IMR-90 (cell line): ENCODE data around the gene NKX6-2. TPM values are rescaled to one million over a fixed set of nuclear protein-coding genes. Genes with fewer than 3 reads are reported as not detected.

Experiments
- ATAC-seq: fragments of 200-7000 bp; cut with Tn5 transposase; 2 replicates; pipeline ENCODE4 v1.9.1; 2020; ENCODE audit warnings: low read depth, mild to moderate bottlenecking, moderate library complexity
- BruUV-seq: library from RNA; stranded (reverse); fragments of 400-500 nt; replicated peaks from 2 replicates; lab custom pipeline; 2021; lab: Mats Ljungman, UMichigan
- CTCF ChIA-PET: fragments of 300-600 bp; formaldehyde crosslinking; extraction: SDS; loops from one replicate; lab custom pipeline; 2021; ENCODE audit warnings: antibody characterized with exemption; lab: Yijun Ruan, JAX
- POLR2A ChIA-PET: fragments of 300-600 bp; sonication (Branson Sonifier 250); formaldehyde crosslinking; loops from one replicate; lab custom pipeline; 2022; ENCODE audit warnings: antibody characterized with exemption; ENCODE audit not compliant: unreplicated experiment; lab: Charles Lee
- DNase-seq: peaks from one replicate; pipeline ENCODE4 v3.0.0; 2013
- H2AFZ ChIP-seq: replicated peaks from 2 replicates; pipeline ENCODE3; 2013; ENCODE audit warnings: low read length, mild to moderate bottlenecking; ENCODE audit not compliant: poor library complexity
- H2AK5ac ChIP-seq: 2 replicates; pipeline ENCODE4 v1.6.1; 2013; ENCODE audit warnings: low read depth, low read length, inconsistent platforms
- H2AK9ac ChIP-seq: replicated peaks from 2 replicates; pipeline ENCODE3; 2013; ENCODE audit warnings: mild to moderate bottlenecking, low read depth, low read length, moderate library complexity; ENCODE audit not compliant: poor library complexity
- H2BK120ac ChIP-seq: 2 replicates; pipeline ENCODE4 v1.6.1; 2013; ENCODE audit warnings: low read depth, low read length, inconsistent platforms
- H2BK15ac ChIP-seq: 3 replicates; pipeline ENCODE4 v1.6.1; 2013; ENCODE audit warnings: low read depth, low read length, inconsistent platforms
- H2BK20ac ChIP-seq: 2 replicates; pipeline ENCODE4 v1.6.1; 2013; ENCODE audit warnings: low read depth, mild to moderate bottlenecking, inconsistent platforms, low read length, moderate library complexity
- H2BK5ac ChIP-seq: 2 replicates; pipeline ENCODE4 v1.6.1; 2013; ENCODE audit warnings: mild to moderate bottlenecking, low read depth, low read length, inconsistent platforms; ENCODE audit not compliant: poor library complexity, severe bottlenecking
- H3K14ac ChIP-seq: replicated peaks from 2 replicates; pipeline ENCODE4 v1.6.1; 2013; ENCODE audit warnings: low read depth, low read length, inconsistent platforms
- H3K18ac ChIP-seq: 2 replicates; pipeline ENCODE4 v1.6.1; 2013; ENCODE audit warnings: low read depth, low read length, control low read depth
- H3K23ac ChIP-seq: 2 replicates; pipeline ENCODE4 v1.6.1; 2013; ENCODE audit warnings: low read depth, low read length, inconsistent platforms
- H3K27ac ChIP-seq: 2 replicates; pipeline ENCODE4 v1.5.1; 2013; ENCODE audit warnings: mild to moderate bottlenecking, control low read depth, low read length; ENCODE audit not compliant: insufficient read depth
- H3K27me3 ChIP-seq: 2 replicates; pipeline ENCODE4 v1.6.1; 2013; ENCODE audit warnings: low read length; ENCODE audit not compliant: control insufficient read depth, insufficient read depth
- H3K36me3 ChIP-seq: 2 replicates; pipeline ENCODE4 v1.6.1; 2013; ENCODE audit warnings: low read length, mixed read lengths; ENCODE audit not compliant: control insufficient read depth, insufficient read depth
- H3K4ac ChIP-seq: 2 replicates; pipeline ENCODE4 v1.6.1; 2013; ENCODE audit warnings: low read depth, low read length, inconsistent platforms
- H3K4me1 ChIP-seq: 2 replicates; pipeline ENCODE4 v1.6.1; 2013; ENCODE audit warnings: low read length, mixed read lengths; ENCODE audit not compliant: control insufficient read depth, insufficient read depth
- H3K4me2 ChIP-seq: 2 replicates; pipeline ENCODE4 v1.6.1; 2013; ENCODE audit warnings: low read depth, mild to moderate bottlenecking, control low read depth, low read length, moderate library complexity
- H3K4me3 ChIP-seq: 2 replicates; pipeline ENCODE4 v1.5.1; 2013; ENCODE audit warnings: low read depth, mild to moderate bottlenecking, control low read depth, low read length, moderate library complexity; ENCODE audit not compliant: insufficient read depth
- H3K56ac ChIP-seq: 2 replicates; pipeline ENCODE4 v1.6.1; 2013; ENCODE audit warnings: low read length, inconsistent platforms; ENCODE audit not compliant: insufficient read depth; ENCODE audit errors: extremely low read depth
- H3K79me1 ChIP-seq, 2 experiments: 2 replicates each; pipeline ENCODE4 v1.6.1; 2013; ENCODE audit warnings: low read length in 2 of 2, inconsistent platforms in 1 of 2, low read depth in 1 of 2
- H3K9ac ChIP-seq: 2 replicates; pipeline ENCODE4 v1.6.1; 2013; ENCODE audit warnings: low read depth, low read length, control low read depth
- H3K9me1 ChIP-seq: 2 replicates; pipeline ENCODE4 v1.6.1; 2013; ENCODE audit warnings: low read length, inconsistent platforms; ENCODE audit not compliant: insufficient read depth
- H3K9me3 ChIP-seq: 2 replicates; pipeline ENCODE4 v1.6.1; 2013; ENCODE audit warnings: low read length; ENCODE audit not compliant: control insufficient read depth, insufficient read depth
- H4K20me1 ChIP-seq: 2 replicates; pipeline ENCODE4 v1.6.1; 2013; ENCODE audit warnings: low read length, inconsistent platforms; ENCODE audit not compliant: insufficient read depth
- H4K5ac ChIP-seq: 2 replicates; pipeline ENCODE4 v1.6.1; 2013; ENCODE audit warnings: mild to moderate bottlenecking, low read depth, low read length, control low read depth
- H4K8ac ChIP-seq, 2 experiments: 2 replicates each; pipeline ENCODE4 v1.6.1; 2013; ENCODE audit warnings: low read depth in 2 of 2, low read length in 2 of 2, control low read depth in 1 of 2, inconsistent platforms in 1 of 2
- H4K91ac ChIP-seq: 2 replicates; pipeline ENCODE4 v1.6.1; 2013; ENCODE audit warnings: low read depth, low read length, inconsistent platforms; ENCODE audit not compliant: insufficient read depth
- BHLHE40 ChIP-seq: fragments of 150-350 bp; IDR thresholded peaks from 2 replicates; pipeline ENCODE4 v1.6.1; 2016; ENCODE audit warnings: mild to moderate bottlenecking, low read depth, low read length
- CEBPB ChIP-seq: IDR thresholded peaks from 2 replicates; pipeline ENCODE4 v1.6.1; 2012; ENCODE audit warnings: low read depth, low read length, improper control_type of control experiment
- CHD1 ChIP-seq: IDR thresholded peaks from 2 replicates; pipeline ENCODE4 v1.6.1; 2012; ENCODE audit warnings: low read depth, low read length, improper control_type of control experiment
- CTCF ChIP-seq: conservative IDR thresholded peaks from 2 replicates; pipeline ENCODE4 v1.5.1; 2012; ENCODE audit warnings: mild to moderate bottlenecking, low read depth, low read length, improper control_type of control experiment
- ELK1 ChIP-seq: fragments of 150-350 bp; IDR thresholded peaks from 2 replicates; pipeline ENCODE4 v1.6.1; 2016; ENCODE audit warnings: low read depth, mild to moderate bottlenecking, low read length, moderate library complexity, borderline replicate concordance
- FOS ChIP-seq: fragments of 150-350 bp; IDR thresholded peaks from 2 replicates; pipeline ENCODE4 v1.6.1; 2016; ENCODE audit warnings: low read depth, low read length
- MAFK ChIP-seq: IDR thresholded peaks from 2 replicates; pipeline ENCODE4 v1.6.1; 2012; ENCODE audit warnings: low read depth, low read length, improper control_type of control experiment
- MAZ ChIP-seq: IDR thresholded peaks from 2 replicates; pipeline ENCODE4 v1.6.1; 2012; ENCODE audit warnings: low read depth, mild to moderate bottlenecking, low read length, improper control_type of control experiment, moderate library complexity, borderline replicate concordance
- MXI1 ChIP-seq: IDR thresholded peaks from 2 replicates; pipeline ENCODE4 v1.6.1; 2012; ENCODE audit warnings: low read depth, mild to moderate bottlenecking, low read length, moderate library complexity, borderline replicate concordance
- NFE2L2 ChIP-seq: fragments of 150-350 bp; IDR thresholded peaks from 2 replicates; pipeline ENCODE4 v1.6.1; 2016; ENCODE audit warnings: low read depth, mild to moderate bottlenecking, low read length
- POLR2A ChIP-seq: IDR thresholded peaks from 2 replicates; pipeline ENCODE4 v1.6.1; 2012; ENCODE audit warnings: mild to moderate bottlenecking, low read depth, low read length
- RCOR1 ChIP-seq: IDR thresholded peaks from 2 replicates; pipeline ENCODE4 v1.6.1; 2012; ENCODE audit warnings: mild to moderate bottlenecking, low read length, improper control_type of control experiment; ENCODE audit not compliant: insufficient replicate concordance
- RFX5 ChIP-seq: IDR thresholded peaks from 2 replicates; pipeline ENCODE4 v1.8.0; 2012; ENCODE audit warnings: low read depth, mild to moderate bottlenecking, low read length, moderate library complexity
- SMC3 ChIP-seq: fragments of 150-350 bp; IDR thresholded peaks from 2 replicates; pipeline ENCODE4 v1.6.1; 2016; ENCODE audit warnings: low read depth, mild to moderate bottlenecking, antibody characterized with exemption, low read length, moderate library complexity
- USF2 ChIP-seq: fragments of 150-350 bp; IDR thresholded peaks from 2 replicates; pipeline ENCODE4 v1.6.1; 2017; ENCODE audit warnings: mild to moderate bottlenecking, antibody characterized with exemption, low read length, low read depth
- WGBS, 2 experiments: methylation state at CpG; one replicate each; pipeline versions ENCODE4 v1.1.5 to v1.1.7; 2013; ENCODE audit warnings: missing lambda C conversion rate in 2 of 2; ENCODE audit not compliant: insufficient read length in 1 of 2; ENCODE audit errors: extremely low coverage in 2 of 2; 5-methylcytosine and 5-hydroxymethylcytosine counted together
- dilution Hi-C: fragments of 300-500 bp; cut with HindIII; formaldehyde crosslinking; loops from one replicate; pipeline ENCODE4 v1.14.3; 2018; ENCODE audit warnings: low sequenced_read_pairs; ENCODE audit not compliant: unreplicated experiment
- in situ Hi-C: fragments of 300-500 bp; cut with MboI; formaldehyde crosslinking; loops from 3 replicates; pipeline ENCODE4 v1.14.3; 2019; ENCODE audit warnings: low sequenced_read_pairs, inconsistent platforms, mixed read lengths
- intact Hi-C: fragments of 100-400 bp; cut with micrococcal nuclease; formaldehyde crosslinking; loops from 2 replicates; pipeline ENCODE4 v1.10.0; 2022
- polyA plus RNA-seq, 3 experiments: library from polyadenylated mRNA; depleted of rRNA; stranded (reverse); fragments of >200 nt; gene quantifications; 2 replicates each; pipeline ENCODE4 v1.2.3, GENCODE V29; 2012; ENCODE audit warnings: low replicate concordance in 1 of 3
- total RNA-seq: library from RNA; depleted of rRNA; stranded (reverse); fragments of >200 nt; gene quantifications from 2 replicates; pipeline ENCODE4 v1.2.3, GENCODE V29; 2012

NKX6-2 gene
- total and polyA plus RNA-seq, 2 of the 4 experiments (the other 2 are of a cell fraction), result not detected

- Histone ChIP-seq H4K5ac (no peak overlapping the region), H2BK120ac (no peak overlapping the region), H3K79me1 (0 out of 4 replicates have a peak, but pooled peaks cover 0 to 4% of the 10 kb centered on the region in 2 experiments), H2AK9ac (no peak overlapping the region), H3K9me1 (peaks cover 11% of the 10 kb centered on the region), H4K8ac (no peak overlapping the region), H2AK5ac (no peak overlapping the region), H3K9ac (no peak overlapping the region), H3K23ac (no peak overlapping the region), H3K18ac (no peak overlapping the region), H2AFZ (no peak overlapping the region), H2BK15ac (no peak overlapping the region), H3K27me3 (no peaks in the 10 kb centered on the region), H2BK5ac (no peak overlapping the region), H3K4me3 (no peak overlapping the region), H3K4me1 (no peaks in the 10 kb centered on the region), H3K56ac (no peak overlapping the region), H2BK20ac (no peak overlapping the region), H3K36me3 (peaks cover 14% of the 10 kb centered on the region), H3K14ac (no peak overlapping the region), H3K4me2 (no peak overlapping the region), H4K20me1 (no peaks in the 10 kb centered on the region), H3K9me3 (no peaks in the 10 kb centered on the region; the same call in 1 of the 2 replicates), H4K91ac (no peak overlapping the region), H3K27ac (no peak overlapping the region), H3K4ac (no peak overlapping the region)
- ATAC-seq, result no peak
- dilution Hi-C loops, result no loop called here
- in situ Hi-C loops, result no loop called here
- DNase-seq, result no peak
- no peak for TF ChIP-seq NFE2L2
- no peak for TF ChIP-seq FOS
- TF ChIP-seq CEBPB, result no peak
- TF ChIP-seq MAFK, result no peak
- no peak for TF ChIP-seq MXI1
- no peak for TF ChIP-seq BHLHE40
- no peak for TF ChIP-seq RFX5
- no peak for TF ChIP-seq RCOR1
- no peak for TF ChIP-seq MAZ
- no peak for TF ChIP-seq ELK1
- no peak for TF ChIP-seq SMC3
- no peak for TF ChIP-seq CTCF
- TF ChIP-seq USF2, result no peak
- TF ChIP-seq CHD1, result no peak
- no peak for TF ChIP-seq POLR2A
- intact Hi-C loops, result no loop called here
- POLR2A ChIA-PET, result no interaction called here
- 86% methylated on average over 12 of the region's 18 CpGs; no CpG with 5 or more reads in 1 of the 2 experiments for WGBS, 2 experiments
- CTCF ChIA-PET, result no interaction called here
- no TSS peak for BruUV-seq
Measured at GRCh38 chr10:132754071-132754470, 31.9 kb downstream of the NKX6-2 start.
